GM19372 (cell line): ENCODE results near the gene RBCK1.
"Not testable (repeated sequence)": the region's sequence is repeated elsewhere in the genome, so short reads cannot be mapped to it uniquely, and the experiment has no call there.

ENCODE experiments used
- ATAC-seq: cut with Tn5 transposase; IDR thresholded peaks from one replicate; pipeline ENCODE4 v1.9.1; 2021; ENCODE audit warnings: mild to moderate bottlenecking, low read depth, moderate library complexity; ENCODE audit not compliant: unreplicated experiment

RBCK1 gene

DNA sequence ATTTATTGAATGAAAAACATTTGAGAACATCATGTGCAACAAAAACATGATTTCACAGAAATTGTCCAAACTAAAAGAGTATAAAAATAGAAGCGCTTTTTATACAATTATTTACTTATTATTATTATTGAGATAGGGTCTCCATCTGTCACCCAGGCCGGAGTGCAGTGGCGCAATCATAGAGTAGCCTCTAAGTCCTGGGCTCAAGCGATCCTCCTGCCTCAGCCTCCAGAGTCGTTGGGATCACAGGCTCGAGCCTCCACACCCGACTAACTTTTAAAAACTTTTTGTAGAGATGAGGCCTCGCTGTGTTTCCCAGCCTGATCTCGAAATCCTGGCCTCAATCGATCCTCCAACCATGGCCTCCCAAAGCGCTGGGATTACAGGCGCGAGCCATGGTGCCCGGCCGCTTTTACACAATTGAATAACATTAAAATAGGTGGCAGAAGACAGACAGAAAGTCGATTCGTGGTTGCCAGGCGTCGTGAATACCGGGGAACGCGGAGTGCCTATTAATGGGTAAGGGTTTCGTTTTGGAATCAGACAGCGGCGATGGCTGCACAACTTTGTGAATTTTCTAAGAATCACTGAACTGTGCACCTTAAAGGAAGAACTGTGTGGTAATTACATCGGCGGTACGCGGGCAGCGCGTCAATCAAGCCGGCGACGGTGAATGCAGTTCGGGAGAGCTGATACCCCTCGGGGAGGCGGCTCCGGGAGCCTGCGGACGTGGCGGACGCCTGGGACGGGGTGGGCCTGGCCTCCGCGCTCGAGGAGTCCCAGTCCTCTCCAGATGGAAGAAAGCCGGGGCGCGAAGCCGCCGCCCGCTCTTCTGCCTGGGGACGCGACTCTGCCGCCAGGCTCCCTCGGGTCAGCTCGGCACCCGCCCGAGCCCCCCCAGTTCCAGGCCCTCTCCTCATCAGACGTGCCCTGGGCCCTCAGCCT, 53.4 kb downstream of the RBCK1 start:
- ATAC-seq: peak; percentile 30

DNA sequence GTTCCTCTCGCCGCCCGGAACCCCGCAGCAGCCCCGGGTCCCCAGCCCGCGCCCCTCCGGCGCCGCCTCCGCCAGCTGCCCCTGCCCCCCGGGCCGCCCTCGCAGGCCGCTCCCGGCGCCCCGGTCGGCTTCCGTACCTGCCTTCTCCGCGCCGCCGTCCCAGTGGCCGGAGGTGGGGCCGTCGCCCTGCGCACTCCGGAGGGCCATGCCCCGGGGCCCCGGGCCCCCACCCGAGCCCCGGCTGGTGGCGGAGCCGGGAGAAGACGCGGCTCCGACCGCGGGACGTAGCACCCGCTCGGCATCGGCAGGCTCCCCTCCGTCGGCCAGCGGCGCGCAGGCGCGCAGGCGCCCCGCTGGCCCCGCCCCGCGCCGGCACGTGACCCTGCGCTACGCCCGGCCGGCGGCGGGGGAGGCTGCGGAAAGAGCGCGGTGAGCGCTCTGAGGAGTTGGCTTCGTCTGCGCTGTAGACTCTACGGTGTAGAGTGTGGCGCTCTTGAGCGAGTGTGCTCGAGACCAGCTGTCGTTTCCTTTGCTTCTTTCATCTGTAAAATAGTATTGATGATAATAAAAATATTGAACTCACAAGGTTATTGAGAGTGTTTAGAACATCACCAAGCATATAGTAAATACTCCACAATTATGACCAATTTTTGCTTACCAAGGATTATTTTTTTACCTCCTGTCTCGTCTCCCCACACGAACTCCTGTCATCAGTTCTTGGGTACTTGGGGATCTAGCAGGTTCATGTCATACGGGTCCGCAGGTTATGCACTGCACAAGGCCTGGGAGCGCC, 54.3 kb downstream of the RBCK1 start, which contains the start of gene TBC1D20:
Gene TBC1D20 (minus strand): TSS at position 335 of the 793 bp plus-strand sequence. CDS start 128 bp downstream, at position 207.
- peak; percentile 91 for ATAC-seq

DNA sequence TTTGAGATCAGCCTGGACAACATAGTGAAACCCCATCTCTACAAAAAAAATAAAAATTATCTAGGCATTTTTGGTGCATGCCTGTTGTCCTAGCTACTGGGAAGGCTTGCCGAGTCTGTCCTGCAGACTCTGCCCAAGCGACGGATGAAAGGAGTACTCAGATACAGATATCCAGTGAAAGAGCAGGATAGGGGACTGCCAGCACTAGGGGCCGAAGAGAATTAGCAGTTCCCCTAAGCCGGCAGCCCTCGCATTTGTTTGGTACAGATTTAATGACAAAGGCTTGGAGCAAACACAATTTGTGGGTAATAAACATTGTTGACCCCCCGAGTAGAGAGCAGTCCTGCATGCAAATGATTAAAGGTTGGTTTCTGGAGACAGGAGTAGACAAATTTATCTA, 59.7 kb downstream of the RBCK1 start:
- no peak for ATAC-seq

DNA sequence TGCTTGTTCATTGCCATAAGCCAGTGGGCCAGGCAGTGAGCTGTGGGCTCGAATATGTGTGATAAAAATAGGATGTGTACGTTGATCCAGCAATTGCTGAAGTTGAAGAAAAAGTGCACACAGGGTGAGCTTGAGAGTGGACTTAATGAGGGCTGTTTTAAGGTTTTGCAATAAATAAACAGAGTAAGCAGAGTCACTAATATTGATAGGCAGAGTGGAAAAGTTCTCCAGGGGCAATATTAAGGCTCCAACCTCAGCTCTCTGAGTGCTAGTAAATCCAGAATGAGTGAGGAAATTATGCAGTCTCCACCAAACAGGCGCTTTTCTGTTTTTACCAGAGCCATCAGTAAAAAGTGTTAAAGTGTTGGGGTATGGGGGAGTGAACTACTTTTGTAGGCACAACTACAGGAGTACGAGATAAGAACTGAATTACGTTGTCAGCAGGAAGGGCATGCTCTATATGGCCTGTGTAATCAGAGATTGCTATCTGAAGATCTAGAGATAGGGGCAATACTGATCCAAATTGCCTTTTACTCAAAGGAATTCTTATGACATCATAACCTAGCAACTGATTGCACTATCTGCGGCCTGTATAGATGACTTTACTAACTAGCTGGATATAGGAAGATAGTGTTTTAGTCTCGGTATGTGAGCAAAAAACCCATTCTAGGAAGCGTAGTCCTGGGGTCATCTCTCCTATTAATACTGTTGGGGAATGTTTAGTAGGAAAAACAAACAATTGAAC, 61.8 kb downstream of the RBCK1 start:
- ATAC-seq: no peak

DNA sequence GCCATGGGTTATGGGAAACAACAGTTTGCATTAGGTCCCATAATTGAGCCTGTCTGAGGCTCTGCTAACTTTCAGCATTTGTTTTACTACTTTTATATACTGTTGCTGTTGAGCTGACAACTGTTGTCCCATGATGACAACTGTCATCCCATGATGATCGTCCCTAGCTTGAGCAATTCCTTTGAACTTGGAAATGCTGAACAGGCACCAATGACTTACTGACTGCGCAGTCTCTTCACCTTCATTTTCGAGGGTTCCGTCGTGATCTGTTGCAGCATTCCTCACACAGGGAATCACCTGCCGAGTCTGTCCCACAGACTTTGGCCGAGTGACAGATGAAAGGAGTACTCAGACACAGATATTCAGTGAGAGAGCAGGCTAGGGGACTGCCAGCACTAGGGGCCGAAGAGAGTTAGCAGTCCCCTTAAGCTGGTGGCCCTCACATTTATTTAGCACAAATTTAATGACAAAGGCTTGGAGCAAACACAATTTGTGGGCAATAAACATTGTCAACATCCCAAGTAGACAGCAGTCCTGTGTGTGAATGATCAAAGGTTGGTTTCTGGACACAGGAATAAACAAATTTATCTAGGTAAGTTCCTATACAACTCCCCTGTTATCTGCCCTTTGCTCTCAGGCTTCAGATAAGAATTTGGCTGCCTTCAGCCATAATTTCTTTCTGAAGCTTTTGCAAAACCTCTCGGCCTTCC, 64.2 kb downstream of the RBCK1 start:
- ATAC-seq: no peak

DNA sequence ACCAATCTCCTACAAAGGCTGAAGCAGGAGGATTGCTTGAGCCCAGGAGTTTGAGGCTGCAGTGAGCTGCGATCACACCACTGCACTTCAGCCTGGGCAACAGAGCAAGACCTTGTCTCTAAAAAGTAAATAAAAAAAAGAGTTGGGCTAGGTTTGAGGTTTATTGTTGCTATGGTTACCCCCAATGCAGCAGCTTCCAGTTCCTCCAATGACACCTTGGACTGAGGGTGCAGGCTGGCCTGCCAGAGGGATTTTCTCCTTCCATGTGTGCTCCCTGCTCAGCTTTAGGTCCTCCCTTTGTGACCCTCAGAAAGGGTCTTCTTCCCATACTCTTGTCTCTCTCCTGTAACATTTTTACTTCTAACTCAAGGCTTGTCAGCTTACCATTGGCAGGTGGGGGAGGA, 64.8 kb downstream of the RBCK1 start:
- no peak for ATAC-seq

DNA sequence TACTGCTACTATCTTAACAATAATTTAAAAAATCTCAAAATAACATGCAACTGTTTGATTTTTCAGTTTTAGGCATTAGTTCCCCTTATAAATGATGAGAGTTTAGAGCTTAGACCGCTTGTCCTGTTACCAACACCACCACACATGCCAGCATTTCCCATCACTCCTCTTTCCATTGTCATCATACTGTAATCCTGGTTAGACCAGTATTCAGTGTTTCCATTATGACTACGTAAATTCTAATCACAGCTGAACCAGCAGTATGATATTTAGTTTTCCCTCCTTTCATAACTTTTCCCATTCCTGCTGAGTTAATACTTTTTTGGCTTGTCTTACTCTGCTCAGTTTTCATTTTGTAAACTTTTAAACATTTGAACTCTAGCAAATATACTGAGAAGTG, 66.5 kb downstream of the RBCK1 start:
- ATAC-seq: no peak

DNA sequence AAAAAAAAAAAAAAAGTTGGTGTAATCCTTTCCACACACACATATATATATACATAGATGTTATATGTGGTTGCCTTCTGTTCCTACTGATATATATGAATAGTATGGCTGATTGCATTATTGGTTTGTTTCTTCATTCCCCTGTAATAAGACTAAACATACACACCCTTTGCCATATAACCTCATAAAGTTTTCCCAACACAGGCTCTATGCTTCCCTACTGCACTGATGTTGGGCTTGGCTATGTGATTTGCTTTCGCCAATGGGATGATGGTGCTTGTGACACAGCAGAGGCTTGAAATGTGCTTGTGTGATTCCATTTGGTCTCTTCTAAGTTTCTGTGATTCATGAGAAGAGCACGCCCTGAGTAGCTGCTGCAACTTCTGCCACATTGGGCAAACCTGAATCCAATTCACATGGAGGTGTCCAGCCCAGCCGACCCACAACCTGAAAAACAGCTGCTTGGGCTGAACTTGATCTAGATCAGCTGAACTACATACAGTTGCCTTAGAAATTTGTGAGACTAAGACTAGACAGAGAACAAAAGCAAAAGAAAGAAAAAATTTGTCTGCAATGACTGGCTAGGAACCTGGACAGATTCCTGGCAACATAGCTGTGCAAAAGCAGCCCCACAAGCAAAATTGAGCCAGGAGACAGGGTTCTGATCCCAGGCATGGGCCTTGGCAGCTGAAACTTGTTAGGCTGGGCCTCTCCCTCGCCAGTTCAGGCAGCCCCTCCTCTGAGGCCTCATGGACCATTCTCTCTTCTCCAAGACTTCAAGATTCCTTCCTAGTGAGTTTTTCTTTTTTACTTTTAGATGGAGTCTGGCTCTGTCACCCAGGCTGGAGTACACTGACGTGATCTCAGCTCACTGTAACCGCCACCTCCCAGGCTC, 67.6 kb downstream of the RBCK1 start:
- ATAC-seq: no peak

DNA sequence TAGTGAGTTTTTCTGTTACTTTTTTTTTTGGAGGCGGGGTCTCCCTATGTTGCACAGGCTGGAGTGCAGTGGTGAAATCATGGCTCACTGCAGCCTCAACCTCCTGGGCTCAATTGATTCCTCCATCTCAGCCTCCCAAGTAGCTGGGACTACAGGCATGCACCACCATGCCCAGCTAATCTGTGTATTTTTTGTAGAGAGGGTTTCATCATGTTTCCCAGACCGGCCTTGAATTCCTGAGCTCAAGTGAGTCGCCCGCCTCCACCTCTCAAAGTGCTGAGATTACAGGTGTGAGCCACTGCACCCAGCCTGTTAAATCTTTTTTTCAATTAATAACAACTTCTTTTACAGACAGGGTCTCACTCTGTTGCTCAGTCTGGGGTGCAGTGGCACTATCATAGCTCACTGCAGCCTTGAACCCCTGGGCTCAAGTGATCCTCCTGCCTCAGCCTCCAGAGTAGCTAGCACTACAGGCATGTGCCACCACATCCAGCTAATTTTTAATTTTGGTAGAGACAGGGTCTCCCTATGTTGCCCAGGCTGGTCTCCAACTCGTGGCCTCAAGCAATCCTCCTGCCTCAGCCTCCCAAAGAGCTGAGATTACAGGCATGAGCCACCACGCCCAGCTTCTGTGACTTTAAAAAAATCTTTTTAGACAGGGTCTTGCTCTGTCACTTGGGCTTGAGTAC, 68.6 kb downstream of the RBCK1 start:
- not testable (repeated sequence) for ATAC-seq

DNA sequence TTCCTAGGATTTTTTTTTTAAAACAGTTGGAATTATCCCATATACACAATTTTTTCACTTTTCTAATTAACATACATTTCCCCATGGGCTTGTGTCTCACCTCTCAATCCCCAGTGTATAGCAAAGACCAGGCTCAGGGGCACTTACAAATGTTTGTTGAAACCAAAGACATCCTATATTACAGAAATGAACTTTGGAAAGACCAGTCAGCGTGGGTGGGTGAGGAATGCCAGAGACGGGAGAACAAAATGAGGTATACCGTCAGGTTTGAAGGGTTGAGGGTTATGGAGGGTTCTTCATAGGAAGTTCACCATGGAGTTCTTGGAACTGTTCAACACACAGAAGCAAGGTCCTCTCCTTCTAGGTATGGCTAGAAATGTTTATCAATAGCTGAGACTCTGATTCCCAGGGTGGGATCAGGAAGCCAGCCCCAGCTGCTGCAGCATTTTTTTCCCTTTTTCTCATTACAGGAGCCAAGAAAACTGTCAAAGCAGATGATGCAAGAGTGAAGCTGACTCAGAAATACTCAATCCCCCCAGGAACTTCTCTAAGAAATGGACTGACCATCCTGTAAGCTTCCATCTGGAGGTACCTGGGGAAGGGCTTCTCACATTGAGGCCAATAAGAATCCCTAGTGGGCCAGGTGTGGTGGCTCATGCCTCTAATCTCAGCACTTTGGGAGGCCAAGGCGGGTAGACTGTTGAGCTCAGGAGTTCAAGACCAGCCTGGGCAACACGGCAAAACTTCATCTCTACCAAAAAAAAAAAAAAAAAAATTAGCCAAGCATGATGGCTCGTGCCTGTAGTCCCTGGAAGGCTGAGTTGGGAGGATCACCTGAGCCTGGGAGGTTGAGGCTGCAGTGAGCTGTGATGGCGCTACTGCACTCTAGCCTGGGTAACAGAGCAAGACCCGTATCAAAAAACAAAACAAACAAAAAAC, 70.2 kb downstream of the RBCK1 start:
- no peak for ATAC-seq

DNA sequence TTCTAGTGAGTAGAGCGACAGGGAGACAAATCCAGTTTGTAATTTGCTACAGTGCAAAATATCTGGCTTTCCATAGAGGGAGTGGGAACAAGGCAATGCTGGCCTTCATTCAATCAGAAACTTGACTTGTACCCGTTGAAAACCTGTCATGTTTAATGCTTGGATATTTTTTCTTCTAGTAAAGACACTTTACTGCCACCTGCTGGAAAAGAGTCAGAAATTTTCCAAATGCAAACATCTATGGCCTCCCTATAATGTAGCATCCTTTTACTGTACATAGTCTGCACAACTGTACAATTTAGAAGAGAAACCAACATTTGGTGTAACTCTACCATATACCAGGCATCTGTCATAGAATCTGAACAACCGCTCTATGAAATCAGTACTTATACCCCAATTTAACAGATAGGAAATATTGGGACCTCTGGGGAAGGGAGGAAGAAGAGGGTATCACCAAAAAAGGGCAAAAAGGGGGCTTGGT, 70.9 kb downstream of the RBCK1 start:
- ATAC-seq: no peak

DNA sequence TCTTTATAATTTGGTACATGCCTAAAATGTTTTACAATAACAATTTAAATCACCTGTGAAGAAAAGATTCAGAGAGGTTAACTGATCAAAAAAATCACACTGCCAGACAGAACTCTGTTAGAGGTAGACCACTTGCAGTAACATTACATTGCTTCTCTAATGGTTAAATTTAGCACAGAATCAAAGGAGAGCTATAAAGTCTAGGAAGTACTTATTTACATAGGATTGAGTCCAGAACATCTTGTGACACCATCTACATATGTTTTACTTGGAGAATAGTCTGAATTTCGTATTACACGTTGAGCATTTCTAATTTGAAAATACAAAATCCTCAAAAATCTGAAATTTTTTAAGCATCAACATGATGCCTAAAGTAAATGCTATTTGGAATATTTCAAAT, 71.4 kb downstream of the RBCK1 start:
- no peak for ATAC-seq

DNA sequence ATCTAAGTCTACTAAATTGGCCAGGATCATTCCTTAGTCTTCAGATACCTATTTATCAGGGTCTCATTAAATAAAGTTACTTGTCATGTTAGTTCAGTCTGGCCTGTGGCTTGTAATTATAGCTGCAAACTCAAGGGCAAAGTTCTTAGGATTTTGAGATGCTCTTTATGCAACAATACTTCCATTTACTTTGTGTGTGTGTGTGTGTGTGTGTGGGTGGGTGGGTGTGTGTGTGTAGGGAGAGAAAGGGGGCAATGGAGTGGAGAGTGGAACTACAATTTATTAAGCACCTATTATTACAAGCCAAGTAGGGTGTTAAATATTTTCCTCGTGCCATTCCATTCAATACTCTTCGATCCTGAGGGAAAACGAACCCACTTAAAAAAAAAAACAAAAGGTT, 71.9 kb downstream of the RBCK1 start:
- ATAC-seq: no peak

DNA sequence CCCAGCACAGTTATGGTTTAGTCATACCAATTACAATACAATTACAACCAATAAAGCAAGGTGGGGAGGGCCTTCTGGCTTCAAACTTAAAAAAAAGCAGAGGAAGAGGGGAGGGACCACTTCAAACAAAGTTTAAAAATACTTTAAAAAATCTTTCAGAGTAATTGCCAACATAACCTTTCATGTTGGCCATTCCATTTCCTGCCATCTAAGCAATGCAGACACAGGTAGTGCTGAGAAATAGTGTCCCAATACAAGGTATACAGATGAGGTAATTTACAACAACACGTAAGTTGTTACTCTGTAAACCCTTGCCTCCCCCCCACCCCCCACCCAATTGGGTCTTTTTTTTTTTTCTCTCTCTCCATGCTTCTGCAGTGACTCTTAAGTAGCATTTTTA, 73.1 kb downstream of the RBCK1 start:
- ATAC-seq: no peak
